ENCODE data around the gene PRELID3B.

PRELID3B gene

DNA sequence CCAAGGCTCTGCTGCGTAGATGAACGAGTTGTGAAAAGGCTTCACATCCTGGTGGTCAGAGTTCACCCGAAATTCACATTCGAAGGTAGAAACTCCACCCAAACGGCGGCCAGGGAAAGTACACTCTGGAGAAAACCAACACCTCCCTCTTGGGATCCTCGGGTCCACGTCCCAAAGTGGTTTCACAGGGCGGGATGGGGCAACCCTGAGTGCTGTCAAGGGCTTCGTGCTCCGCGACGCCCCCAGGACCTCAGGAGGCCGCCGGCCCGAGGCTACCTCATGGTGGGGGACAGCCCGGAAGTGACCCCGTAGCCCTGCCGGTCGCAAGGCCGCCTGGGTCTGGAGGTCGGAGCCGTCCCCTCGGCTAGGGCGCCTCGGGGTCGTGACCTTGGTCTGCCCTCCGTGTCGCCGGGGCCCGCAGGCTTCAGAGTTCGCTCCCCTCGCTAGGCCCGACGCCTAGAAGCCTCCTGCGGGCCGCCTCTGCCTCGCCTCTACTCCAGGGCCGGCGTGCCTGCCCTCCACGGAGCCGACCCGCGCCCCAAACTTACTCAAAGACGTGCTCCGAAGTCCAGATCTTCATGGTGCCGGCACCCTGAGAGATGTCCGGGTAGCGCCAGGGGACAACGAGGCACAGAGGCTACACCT, at the start of gene PRELID3B:
PRELID3B (minus strand) TSS at position 636 of the 645 bp plus-strand sequence; CDS start at position 580, 56 bp downstream.
- no peaks in the 10 kb centered on the region for H3K9me3 Mint-ChIP-seq
- DNase-seq, result no peak
- no peaks in the 10 kb centered on the region for H3K27me3 Mint-ChIP-seq
- peaks cover 59% of the 10 kb centered on the region for H3K4me1 Mint-ChIP-seq (ENCODE audit: low read depth)
- peaks cover 51% of the 10 kb centered on the region for H3K36me3 Mint-ChIP-seq (ENCODE audit: low read depth)
- H3K27ac Mint-ChIP-seq, result peak within 1 kb of the TSS; percentile 96
- peak within 1 kb of the TSS; percentile 92 for H3K4me3 Mint-ChIP-seq

DNA sequence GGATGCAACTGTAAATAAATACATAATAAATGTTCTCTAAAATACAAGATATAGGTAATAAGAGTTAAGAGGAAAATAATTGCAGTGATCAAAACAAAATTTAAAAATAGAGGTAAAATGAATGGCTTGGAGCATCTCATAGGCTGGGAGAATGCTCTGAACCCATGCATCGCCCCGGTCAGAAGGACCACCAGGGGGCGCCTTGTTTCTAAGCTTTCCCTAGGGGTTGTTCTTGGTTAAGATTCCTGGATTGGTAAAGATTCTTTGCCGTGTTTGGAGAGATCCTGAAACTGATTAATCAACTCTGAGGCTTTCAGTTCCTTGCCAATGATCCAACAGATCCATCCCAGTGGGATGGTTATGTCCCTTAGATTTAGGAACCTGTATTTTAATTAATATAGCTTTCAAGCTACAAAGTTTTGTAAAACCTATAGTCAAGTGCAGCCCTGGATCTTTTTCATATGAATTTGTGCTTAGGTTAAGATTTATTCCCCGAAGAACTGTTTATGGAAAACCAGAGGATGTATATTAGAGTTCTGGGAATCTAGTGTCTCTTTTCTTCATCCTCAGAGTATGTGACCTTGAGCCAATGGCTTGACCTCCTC, 45.3 kb upstream of the PRELID3B start:
- Mint-ChIP-seq H3K9me3 (no peaks in the 10 kb centered on the region), H3K4me3 (no peak overlapping the region), H3K27me3 (no peaks in the 10 kb centered on the region), H3K27ac (no peak overlapping the region), H3K4me1 (ENCODE audit: low read depth) (peaks cover 5% of the 10 kb centered on the region), H3K36me3 (ENCODE audit: low read depth) (no peaks in the 10 kb centered on the region)
- peak; percentile 89 for DNase-seq

DNA sequence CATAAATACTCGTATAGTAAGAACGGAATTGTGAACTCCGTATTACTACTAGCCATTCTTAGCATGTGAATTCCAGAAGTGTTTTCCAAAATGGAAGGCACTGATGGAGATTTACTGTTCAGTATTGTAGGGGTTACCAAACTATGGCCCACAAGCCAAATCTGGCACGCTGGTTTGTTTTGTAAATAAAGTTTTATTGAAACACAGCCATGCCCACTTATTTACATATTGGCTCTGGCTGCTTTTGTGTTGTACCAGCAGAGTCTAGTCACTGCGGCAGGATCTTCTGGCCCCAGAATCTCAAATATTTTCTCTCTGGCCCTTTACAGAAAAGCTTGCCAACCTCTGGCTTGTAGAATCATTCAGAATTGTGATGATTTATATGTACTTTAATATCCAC, 44.3 kb upstream of the PRELID3B start:
- no peaks in the 10 kb centered on the region for H3K36me3 Mint-ChIP-seq (ENCODE audit: low read depth)
- H3K9me3 Mint-ChIP-seq, result no peaks in the 10 kb centered on the region

DNA sequence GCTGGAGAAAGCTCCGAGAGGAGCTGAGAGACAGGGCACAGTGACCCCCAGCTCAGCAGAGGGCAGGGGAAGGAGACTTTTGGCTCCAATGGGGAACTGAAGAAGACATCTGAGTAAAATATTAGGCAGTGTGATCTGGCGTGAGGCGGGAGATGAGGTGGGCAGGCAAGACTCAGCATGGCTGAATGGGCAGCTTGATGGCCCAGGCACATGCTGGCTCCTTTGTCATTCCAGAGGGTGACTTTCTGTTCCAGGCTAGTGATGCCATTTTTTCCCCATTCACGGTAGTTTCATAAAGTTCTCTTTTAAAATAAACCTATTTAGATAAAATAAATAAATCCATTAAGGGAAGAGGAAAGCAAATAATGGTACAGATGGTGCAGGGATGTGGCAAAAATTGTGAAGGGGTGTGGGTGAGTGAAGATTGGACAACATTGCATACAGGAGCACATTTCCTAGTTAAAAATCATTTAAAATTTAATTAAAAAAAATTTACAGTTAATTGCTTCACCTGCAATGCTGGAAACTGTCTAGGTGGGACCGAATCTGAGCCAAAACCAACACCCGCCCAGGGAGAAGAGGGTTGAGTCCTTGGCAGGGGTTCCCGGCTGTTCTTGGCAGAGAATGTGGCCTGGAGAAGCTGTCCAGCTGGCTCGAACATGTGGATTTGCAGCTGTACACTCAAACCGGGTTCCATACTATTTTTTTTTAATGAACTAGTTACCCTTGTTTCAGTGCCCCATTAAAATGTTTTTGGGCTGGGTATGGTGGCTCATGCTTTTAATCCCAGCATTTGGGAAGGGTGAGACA, 41.7 kb upstream of the PRELID3B start:
- Mint-ChIP-seq H3K27ac (no peak overlapping the region), H3K4me3 (no peak overlapping the region), H3K27me3 (peaks cover 15% of the 10 kb centered on the region), H3K9me3 (no peaks in the 10 kb centered on the region), H3K36me3 (ENCODE audit: low read depth) (no peaks in the 10 kb centered on the region), H3K4me1 (ENCODE audit: low read depth) (peaks cover 5% of the 10 kb centered on the region)
- no peak for DNase-seq

More for the DNA sequence above, 44.3 kb upstream of the PRELID3B start:
- Mint-ChIP-seq H3K27me3 (no peaks in the 10 kb centered on the region), H3K4me3 (no peak overlapping the region), H3K4me1 (ENCODE audit: low read depth) (peaks cover 5% of the 10 kb centered on the region), H3K27ac (no peak overlapping the region)
- no peak for DNase-seq

DNA sequence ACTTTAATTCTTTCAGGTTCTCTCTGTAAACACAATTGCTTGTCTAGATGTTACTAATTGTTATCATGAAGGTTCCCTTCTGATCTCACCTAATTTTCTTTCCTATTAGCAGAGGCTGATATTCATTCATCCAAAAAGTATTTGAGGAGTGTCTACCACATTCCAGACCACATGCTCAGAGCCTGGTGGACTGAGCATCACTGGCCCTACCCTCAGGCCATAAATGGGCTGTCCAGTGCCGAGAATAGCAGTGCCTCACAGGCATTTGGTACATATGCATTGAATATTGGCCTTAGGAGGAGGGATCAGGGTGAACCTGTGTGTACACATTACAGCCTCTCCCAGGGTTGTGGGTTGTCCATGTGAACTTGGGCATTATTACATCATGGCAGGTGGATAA, 40.4 kb upstream of the PRELID3B start:
- Mint-ChIP-seq H3K4me3 (no peak overlapping the region), H3K27ac (no peak overlapping the region), H3K4me1 (ENCODE audit: low read depth) (peaks cover 10% of the 10 kb centered on the region), H3K36me3 (ENCODE audit: low read depth) (no peaks in the 10 kb centered on the region), H3K9me3 (no peaks in the 10 kb centered on the region), H3K27me3 (peaks cover 15% of the 10 kb centered on the region)
- DNase-seq, result no peak

DNA sequence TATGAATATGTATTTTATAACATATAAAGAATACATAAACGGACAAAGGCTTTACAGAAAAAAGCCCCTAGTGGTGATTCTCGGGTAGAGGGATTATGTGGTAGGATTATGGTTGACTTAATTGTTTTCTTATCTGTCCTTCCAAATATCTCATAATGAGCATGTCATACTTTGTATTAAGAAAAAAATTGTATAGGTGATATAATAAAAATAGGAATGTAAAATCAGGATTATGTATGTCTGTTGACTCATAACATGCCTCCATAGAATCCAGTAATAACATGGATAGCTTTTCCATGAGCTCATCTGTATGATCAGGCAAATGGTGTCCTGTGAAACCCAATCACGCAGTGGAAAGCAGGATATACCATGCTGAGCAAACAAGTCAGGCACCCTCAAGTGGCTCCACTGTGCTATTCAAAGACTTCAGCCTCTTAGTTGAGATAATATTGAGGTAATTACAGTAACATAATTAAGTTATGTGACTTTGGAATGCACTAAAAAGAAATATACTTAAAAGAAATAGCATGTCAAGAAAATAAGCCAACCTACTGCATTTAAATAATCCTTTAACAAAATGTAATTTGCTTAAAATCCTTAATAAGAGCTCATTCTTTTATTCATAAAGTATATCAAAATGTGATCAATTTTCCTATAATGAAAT, 39.6 kb upstream of the PRELID3B start:
- Mint-ChIP-seq H3K36me3 (ENCODE audit: low read depth) (no peaks in the 10 kb centered on the region), H3K27me3 (peaks cover 15% of the 10 kb centered on the region), H3K4me1 (ENCODE audit: low read depth) (peaks cover 14% of the 10 kb centered on the region), H3K4me3 (no peak overlapping the region), H3K27ac (no peak overlapping the region), H3K9me3 (no peaks in the 10 kb centered on the region)
- no peak for DNase-seq

DNA sequence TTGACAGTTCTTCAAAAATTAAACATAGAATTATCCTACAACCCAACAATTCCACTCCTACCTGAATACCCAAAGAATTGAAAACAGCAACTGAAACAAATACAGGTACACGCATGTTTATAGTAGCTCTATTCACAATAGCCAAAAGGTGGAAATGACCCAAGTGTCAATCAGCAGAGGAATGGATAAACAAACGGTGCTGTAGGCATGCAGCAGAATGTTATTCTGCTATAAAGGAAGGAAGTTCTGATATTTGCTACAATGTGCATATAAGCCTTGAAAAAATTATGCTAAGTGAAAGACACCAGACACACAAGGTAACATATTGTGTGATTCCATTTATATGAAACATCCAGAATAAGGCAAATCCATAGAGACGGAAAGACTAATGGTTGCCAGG, 38.5 kb upstream of the PRELID3B start:
- H3K36me3 Mint-ChIP-seq (ENCODE audit: low read depth), result no peaks in the 10 kb centered on the region
- peaks cover 17% of the 10 kb centered on the region for H3K27me3 Mint-ChIP-seq
- no peak overlapping the region for H3K4me3 Mint-ChIP-seq
- no peak for DNase-seq
- H3K4me1 Mint-ChIP-seq (ENCODE audit: low read depth), result peaks cover 24% of the 10 kb centered on the region
- H3K9me3 Mint-ChIP-seq, result no peaks in the 10 kb centered on the region
- H3K27ac Mint-ChIP-seq, result no peak overlapping the region

DNA sequence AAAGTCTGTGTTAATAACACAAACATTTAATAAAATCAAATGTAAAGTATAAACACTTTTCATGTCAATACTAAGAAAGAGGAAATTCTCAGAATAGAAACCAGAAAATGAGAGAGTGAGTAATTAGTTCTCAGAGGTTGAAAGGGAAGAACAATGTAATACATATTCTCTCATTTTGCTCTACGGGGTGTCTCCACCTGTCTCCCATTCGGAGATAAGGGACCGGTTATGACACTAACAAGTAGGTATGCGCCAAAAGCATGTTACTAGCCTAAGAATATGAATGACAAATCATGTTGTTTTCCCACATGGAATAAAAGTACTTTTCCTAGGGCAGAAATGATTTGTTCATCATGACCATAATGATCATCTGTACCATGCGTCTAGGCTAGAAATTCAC, 35.6 kb upstream of the PRELID3B start:
- no peaks in the 10 kb centered on the region for H3K9me3 Mint-ChIP-seq
- no peaks in the 10 kb centered on the region for H3K36me3 Mint-ChIP-seq (ENCODE audit: low read depth)
- H3K27ac Mint-ChIP-seq, result no peak overlapping the region
- H3K27me3 Mint-ChIP-seq, result peaks cover 21% of the 10 kb centered on the region
- H3K4me1 Mint-ChIP-seq (ENCODE audit: low read depth), result peaks cover 51% of the 10 kb centered on the region
- DNase-seq, result no peak
- H3K4me3 Mint-ChIP-seq, result no peak overlapping the region

DNA sequence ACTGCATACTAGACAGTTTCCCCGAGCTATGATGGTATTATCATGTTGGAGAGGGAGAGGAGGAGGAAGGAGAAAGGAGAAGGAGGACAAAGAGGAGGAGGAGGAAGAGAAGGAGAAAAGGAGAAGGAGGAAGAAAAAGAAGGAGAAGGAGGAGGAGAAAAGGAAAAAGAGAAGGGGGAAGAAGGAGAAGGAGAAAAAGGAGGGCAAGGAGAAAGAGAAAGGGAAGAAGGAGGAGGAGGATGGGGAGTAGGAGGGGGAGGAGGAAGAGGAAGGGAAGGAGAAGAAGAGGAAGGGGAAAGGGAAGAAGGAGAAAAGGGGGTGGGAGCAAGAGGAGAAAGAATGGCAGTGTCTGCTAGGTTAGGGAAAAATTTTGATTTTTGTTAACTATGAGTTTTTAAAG, 35.1 kb upstream of the PRELID3B start:
- Mint-ChIP-seq H3K9me3 (no peaks in the 10 kb centered on the region), H3K36me3 (ENCODE audit: low read depth) (no peaks in the 10 kb centered on the region), H3K4me3 (no peak overlapping the region), H3K27me3 (peaks cover 25% of the 10 kb centered on the region), H3K27ac (no peak overlapping the region), H3K4me1 (ENCODE audit: low read depth) (peaks cover 54% of the 10 kb centered on the region)
- no peak for DNase-seq

DNA sequence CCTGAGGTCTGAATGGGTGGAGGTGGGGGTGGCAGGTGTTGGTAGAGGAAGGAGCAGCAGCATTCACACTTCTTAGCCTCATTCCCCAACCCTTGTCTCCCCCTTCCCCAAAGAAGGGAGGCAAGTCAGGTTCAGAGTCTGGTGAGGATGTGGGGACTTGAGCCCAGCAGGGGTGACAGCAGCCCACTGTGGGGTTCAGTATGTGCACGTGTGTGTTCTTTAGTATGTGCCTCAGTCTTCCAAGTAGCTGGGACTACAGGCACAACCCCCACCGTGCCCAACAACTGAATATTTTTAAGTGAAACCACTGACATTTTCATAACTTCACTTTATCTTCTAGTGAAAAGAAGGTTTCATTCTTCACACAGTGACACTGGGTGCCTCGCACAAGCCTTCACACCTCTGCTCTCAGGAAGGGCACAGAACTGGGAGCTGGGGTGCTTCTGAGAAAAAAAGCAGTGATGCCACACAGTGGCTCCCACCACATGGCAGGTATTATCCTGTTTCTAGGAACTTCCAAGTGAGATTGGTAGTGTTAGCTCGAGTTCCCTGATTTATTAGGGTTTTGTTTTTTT, 33.4 kb upstream of the PRELID3B start:
- Mint-ChIP-seq H3K27me3 (peaks cover 20% of the 10 kb centered on the region), H3K27ac (peak overlapping the region; percentile 70), H3K4me3 (no peak overlapping the region), H3K36me3 (ENCODE audit: low read depth) (no peaks in the 10 kb centered on the region), H3K4me1 (ENCODE audit: low read depth) (peaks cover 59% of the 10 kb centered on the region), H3K9me3 (no peaks in the 10 kb centered on the region)
- DNase-seq, result no peak

DNA sequence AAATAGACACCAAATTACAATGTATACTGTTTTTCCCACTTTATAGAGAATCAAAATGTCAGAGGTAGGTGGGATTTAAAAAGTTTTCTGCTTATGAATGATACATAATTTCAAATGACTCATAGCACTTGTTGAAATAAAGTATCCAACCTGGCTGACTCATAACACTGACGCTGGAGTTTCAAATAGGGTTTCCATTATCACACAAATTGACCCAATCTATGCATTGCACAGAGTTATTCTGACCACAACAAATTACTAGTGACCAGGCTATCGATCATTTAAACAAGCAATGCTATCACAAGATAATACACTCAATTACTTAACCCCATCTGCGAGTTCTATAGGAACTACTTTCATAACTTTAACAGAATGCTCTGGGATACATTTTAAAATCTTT, 31.9 kb upstream of the PRELID3B start:
- H3K4me1 Mint-ChIP-seq (ENCODE audit: low read depth), result peaks cover 59% of the 10 kb centered on the region
- peaks cover 13% of the 10 kb centered on the region for H3K27me3 Mint-ChIP-seq
- peak overlapping the region; percentile 48 for H3K27ac Mint-ChIP-seq
- H3K4me3 Mint-ChIP-seq, result no peak overlapping the region
- H3K36me3 Mint-ChIP-seq (ENCODE audit: low read depth), result no peaks in the 10 kb centered on the region
- no peaks in the 10 kb centered on the region for H3K9me3 Mint-ChIP-seq
- no peak for DNase-seq

DNA sequence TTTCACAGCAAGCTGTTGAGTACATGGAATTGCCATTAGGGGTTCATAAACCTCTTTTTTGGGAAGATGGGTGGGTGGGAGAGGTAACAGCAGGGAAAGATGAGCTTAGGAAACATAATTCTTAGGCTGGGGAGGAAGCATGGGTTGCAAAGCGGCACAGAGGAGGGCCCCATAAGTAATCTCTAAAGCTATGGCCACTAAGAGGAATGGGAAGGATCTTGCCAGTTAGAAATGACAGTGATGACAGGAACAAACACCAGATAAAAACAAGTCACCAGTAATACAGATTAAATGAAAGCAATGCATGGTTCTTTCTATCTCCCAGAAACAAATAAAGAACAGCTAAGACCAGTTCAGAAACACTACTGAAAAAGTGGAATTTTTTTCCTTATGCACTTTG, 31.0 kb upstream of the PRELID3B start:
- H3K27me3 Mint-ChIP-seq, result peaks cover 13% of the 10 kb centered on the region
- no peak for DNase-seq
- H3K4me1 Mint-ChIP-seq (ENCODE audit: low read depth), result peaks cover 57% of the 10 kb centered on the region
- no peak overlapping the region for H3K4me3 Mint-ChIP-seq
- no peak overlapping the region for H3K27ac Mint-ChIP-seq
- H3K36me3 Mint-ChIP-seq (ENCODE audit: low read depth), result no peaks in the 10 kb centered on the region
- H3K9me3 Mint-ChIP-seq, result no peaks in the 10 kb centered on the region

DNA sequence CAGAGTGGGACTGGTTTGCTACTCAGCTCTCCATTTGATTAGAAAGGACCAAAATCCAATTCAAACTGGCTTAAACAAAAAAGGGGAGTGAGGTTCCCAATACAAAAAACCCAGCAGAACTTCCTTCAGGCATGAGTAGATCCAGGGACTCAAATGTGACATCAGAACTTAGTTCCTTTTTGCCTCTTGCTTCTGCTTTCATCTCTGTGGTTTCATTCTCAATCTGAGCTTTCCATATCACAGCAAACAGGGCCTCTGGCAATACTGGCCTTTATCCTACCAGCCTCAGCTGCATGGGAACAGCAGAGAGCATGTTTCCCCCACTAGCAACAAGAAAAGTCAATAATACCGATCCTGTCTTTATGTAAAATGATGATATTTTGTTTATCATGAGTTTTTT, 28.6 kb upstream of the PRELID3B start:
- no peak for DNase-seq
- no peak overlapping the region for H3K27ac Mint-ChIP-seq
- H3K27me3 Mint-ChIP-seq, result peaks cover 13% of the 10 kb centered on the region

DNA sequence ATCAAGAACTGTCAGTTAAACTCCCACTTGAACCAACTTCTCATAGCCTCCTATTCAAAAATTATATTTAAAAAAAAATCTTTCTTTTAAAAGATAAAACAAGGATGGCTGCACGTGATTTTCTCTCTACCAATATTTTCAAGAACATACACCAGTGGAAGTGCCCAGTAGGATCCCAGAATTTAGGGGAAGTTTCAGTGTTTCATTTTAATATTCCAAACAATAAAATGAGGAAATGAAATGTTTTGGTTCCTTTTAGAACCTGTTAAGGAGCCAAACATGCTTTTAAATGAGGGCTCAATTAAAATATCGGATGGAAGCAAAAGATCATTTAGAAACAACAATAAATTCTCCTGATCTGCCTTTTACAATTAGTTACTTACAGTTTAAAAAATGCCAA, 26.4 kb upstream of the PRELID3B start:
- H3K4me3 Mint-ChIP-seq, result no peak overlapping the region

More for the DNA sequence above, 28.6 kb upstream of the PRELID3B start:
- no peaks in the 10 kb centered on the region for H3K9me3 Mint-ChIP-seq
- peaks cover 36% of the 10 kb centered on the region for H3K4me1 Mint-ChIP-seq (ENCODE audit: low read depth)
- H3K4me3 Mint-ChIP-seq, result no peak overlapping the region
- H3K36me3 Mint-ChIP-seq (ENCODE audit: low read depth), result no peaks in the 10 kb centered on the region

More for the DNA sequence above, 26.4 kb upstream of the PRELID3B start:
- Mint-ChIP-seq H3K27ac (no peak overlapping the region), H3K9me3 (no peaks in the 10 kb centered on the region), H3K27me3 (peaks cover 8% of the 10 kb centered on the region), H3K36me3 (ENCODE audit: low read depth) (no peaks in the 10 kb centered on the region), H3K4me1 (ENCODE audit: low read depth) (peaks cover 15% of the 10 kb centered on the region)
- DNase-seq, result no peak
